IgD-negative memory B cell (primary cell): ENCODE measurements around the gene CRYBA1. TPM values are rescaled to one million over a fixed set of nuclear protein-coding genes. Genes with fewer than 3 reads are reported as not detected.
"Not testable (repeated sequence)": the region's sequence is repeated elsewhere in the genome, so short reads cannot be mapped to it uniquely, and the experiment has no call there.

Experiments
- H3K27ac Mint-ChIP-seq, 3 donors: one replicate each; pipeline ENCODE4 v1.8.0; 2020 to 2022; ENCODE audit warnings: mild to moderate bottlenecking in 3 of 3, mixed read lengths in 3 of 3, moderate library complexity in 1 of 3
- H3K27me3 Mint-ChIP-seq: one replicate; pipeline ENCODE4 v1.8.0; 2021; ENCODE audit warnings: mixed read lengths
- H3K36me3 Mint-ChIP-seq: one replicate; pipeline ENCODE4 v1.8.0; 2020; ENCODE audit warnings: mild to moderate bottlenecking, mixed read lengths
- H3K4me1 Mint-ChIP-seq, 3 donors: one replicate each; pipeline ENCODE4 v1.8.0; 2020 to 2022; ENCODE audit warnings: mixed read lengths in 3 of 3, mild to moderate bottlenecking in 1 of 3
- H3K4me3 Mint-ChIP-seq, 4 donors: one replicate each; pipeline ENCODE4 v1.8.0; 2020 to 2022; ENCODE audit warnings: mild to moderate bottlenecking in 4 of 4, mixed read lengths in 4 of 4, moderate library complexity in 3 of 4
- H3K9me3 Mint-ChIP-seq, 3 donors: one replicate each; pipeline ENCODE4 v1.8.0; 2020 to 2021; ENCODE audit warnings: mixed read lengths in 3 of 3, mild to moderate bottlenecking in 1 of 3
- polyA plus RNA-seq: library from polyadenylated mRNA; unstranded; fragments of 300-500 nt; fragmentation: Illumina TruSeq; gene quantifications from one replicate; pipeline ENCODE4 v1.2.3, GENCODE V29; 2021

Gene CRYBA1
- polyA plus RNA-seq, 1 donor from 2014 or later: not detected

DNA sequence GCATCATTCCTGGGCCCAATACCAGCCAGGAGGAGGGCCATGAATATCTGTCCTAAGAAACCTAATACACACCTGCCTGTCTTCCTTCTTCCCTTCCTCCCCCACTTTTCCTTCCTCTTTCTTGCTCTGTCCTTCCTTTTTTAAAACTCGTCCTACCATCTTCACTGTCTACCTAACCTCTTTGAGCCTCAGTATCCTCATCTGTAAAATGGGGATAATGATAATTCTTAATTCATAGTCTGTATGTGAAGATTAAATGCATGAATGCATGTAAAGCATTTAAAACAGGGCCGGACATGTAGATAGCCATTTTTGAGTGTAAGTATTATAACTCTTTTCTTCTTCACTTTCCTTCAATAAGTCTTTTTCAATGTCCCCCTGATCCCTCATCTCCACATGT, 560 bp downstream of the CRYBA1 start:
- H3K27me3 Mint-ChIP-seq: no peaks in the 10 kb centered on the region
- peaks cover 7 to 14% (median 9%) of the 10 kb centered on the region in 3 donors for H3K4me1 Mint-ChIP-seq
- no peaks in the 10 kb centered on the region for H3K36me3 Mint-ChIP-seq
- H3K4me3 Mint-ChIP-seq: no peak overlapping the region
- peak overlapping the region in 1 of 3 donors; percentile 65 for H3K27ac Mint-ChIP-seq
- no peaks in the 10 kb centered on the region for H3K9me3 Mint-ChIP-seq

DNA sequence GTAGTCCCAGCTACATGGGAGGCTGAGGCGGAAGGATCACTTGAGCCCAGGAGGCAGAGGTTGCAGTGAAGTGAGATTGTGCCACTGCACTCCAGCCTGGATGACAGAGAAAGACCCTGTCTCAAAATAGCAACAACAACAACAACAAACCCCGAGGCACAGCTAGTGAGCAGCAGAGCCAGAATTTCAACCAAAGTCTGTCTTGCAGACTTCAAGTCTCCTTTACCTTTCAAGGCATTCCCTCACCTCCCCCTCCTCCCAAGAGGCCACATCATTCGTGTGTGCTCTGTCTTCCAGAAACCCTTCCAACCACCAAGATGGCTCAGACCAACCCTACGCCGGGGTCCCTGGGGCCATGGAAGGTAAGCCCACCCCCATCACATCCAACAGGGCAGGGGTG, 2.2 kb downstream of the CRYBA1 start:
- no peaks in the 10 kb centered on the region for H3K27me3 Mint-ChIP-seq
- peaks cover 12 to 17% (median 13%) of the 10 kb centered on the region in 3 donors for H3K4me1 Mint-ChIP-seq
- no peaks in the 10 kb centered on the region for H3K36me3 Mint-ChIP-seq
- no peak overlapping the region for H3K27ac Mint-ChIP-seq
- H3K9me3 Mint-ChIP-seq: no peaks in the 10 kb centered on the region
- no peak overlapping the region for H3K4me3 Mint-ChIP-seq

- Mint-ChIP-seq H3K27ac (peak overlapping the region in 1 of 3 donors; percentile 6), H3K27me3 (no peaks in the 10 kb centered on the region), H3K36me3 (no peaks in the 10 kb centered on the region), H3K9me3 (no peaks in the 10 kb centered on the region), H3K4me1 (peaks cover 12 to 17% (median 13%) of the 10 kb centered on the region in 3 donors), H3K4me3 (no peak overlapping the region)
Observed at GRCh38 chr17:29250666-29251065, 4.0 kb downstream of the CRYBA1 start.

DNA sequence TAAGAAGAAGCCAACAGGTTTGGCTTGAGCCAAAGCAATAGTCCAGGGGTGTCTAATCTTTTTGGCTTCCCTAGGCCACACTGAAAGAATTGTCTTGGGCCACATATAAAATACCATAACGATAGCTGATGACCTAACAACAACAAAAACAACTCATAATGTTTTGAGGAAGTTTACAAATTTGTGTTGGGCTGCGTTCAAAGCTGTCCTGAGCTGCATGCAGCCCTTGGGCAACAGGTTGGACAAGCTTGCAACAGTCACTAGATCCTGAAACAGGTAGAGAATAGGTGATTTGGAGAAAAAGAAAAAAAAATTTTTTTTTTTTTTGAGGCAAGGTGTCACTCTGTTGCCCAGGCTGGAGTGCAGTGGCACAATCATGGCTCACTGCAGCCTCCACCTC, 4.5 kb downstream of the CRYBA1 start:
- no peaks in the 10 kb centered on the region for H3K36me3 Mint-ChIP-seq
- no peaks in the 10 kb centered on the region for H3K27me3 Mint-ChIP-seq
- H3K9me3 Mint-ChIP-seq: no peaks in the 10 kb centered on the region
- H3K4me1 Mint-ChIP-seq: peaks cover 13 to 21% (median 13%) of the 10 kb centered on the region in 3 donors
- H3K27ac Mint-ChIP-seq: peak overlapping the region in 1 of 3 donors; percentile 79
- H3K4me3 Mint-ChIP-seq: no peak overlapping the region

DNA sequence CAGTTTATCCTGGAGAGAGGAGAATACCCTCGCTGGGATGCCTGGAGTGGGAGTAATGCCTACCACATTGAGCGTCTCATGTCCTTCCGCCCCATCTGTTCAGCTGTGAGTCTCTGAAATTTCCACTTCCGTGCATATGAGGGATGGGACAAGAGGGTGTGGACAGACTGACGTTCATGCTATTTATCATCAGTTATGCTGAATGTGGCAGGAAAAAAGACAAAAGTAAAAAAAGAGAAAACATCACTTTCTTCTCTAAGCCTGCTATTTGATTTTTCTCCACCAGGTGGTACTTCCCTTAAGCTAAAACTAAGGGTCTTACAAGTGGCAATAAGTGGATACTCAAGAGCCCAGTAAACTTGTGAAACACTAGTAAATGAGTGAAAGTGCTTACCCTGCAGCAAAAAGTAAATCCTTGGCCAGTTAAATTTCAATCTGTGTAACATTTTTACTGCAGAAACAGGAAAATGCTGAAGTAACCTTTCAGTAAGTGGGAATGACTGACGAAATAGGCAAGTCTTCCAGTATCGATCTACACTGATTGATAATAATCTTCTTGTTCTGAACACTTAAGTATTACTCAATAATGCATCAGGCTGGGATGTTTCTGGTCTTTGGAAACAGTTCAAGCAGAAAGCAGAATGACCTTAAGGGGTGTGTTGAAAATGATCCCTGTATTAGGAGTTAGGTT, 5.6 kb downstream of the CRYBA1 start:
- H3K27ac Mint-ChIP-seq: peak overlapping the region in 2 of 3 donors; percentile 14 to 28
- H3K4me1 Mint-ChIP-seq: peaks cover 11 to 27% (median 13%) of the 10 kb centered on the region in 3 donors
- H3K4me3 Mint-ChIP-seq: no peak overlapping the region
- no peaks in the 10 kb centered on the region for H3K36me3 Mint-ChIP-seq
- H3K27me3 Mint-ChIP-seq: no peaks in the 10 kb centered on the region
- H3K9me3 Mint-ChIP-seq: no peaks in the 10 kb centered on the region

DNA sequence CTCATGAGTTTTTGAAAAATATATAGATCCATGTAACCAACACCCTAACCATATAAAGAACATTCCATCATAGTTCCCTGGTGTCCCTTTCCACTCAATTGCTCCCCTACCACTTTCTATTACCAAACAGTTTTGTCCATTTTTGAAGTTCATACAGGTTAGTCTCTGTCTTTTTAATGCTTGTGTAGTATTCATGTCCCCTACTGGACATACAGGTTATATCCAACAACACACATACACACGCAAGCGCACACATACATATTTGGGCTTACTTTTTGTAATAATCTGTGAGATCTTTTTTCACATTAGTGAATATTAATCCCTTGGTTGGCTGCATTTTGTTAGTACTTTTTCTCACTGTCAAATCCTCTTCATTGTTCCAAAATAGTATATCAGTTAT, 6.4 kb downstream of the CRYBA1 start:
- Mint-ChIP-seq H3K4me3 (no peak overlapping the region), H3K9me3 (no peaks in the 10 kb centered on the region), H3K27ac (no peak overlapping the region), H3K27me3 (no peaks in the 10 kb centered on the region), H3K4me1 (peaks cover 10 to 28% (median 11%) of the 10 kb centered on the region in 3 donors), H3K36me3 (no peaks in the 10 kb centered on the region)

DNA sequence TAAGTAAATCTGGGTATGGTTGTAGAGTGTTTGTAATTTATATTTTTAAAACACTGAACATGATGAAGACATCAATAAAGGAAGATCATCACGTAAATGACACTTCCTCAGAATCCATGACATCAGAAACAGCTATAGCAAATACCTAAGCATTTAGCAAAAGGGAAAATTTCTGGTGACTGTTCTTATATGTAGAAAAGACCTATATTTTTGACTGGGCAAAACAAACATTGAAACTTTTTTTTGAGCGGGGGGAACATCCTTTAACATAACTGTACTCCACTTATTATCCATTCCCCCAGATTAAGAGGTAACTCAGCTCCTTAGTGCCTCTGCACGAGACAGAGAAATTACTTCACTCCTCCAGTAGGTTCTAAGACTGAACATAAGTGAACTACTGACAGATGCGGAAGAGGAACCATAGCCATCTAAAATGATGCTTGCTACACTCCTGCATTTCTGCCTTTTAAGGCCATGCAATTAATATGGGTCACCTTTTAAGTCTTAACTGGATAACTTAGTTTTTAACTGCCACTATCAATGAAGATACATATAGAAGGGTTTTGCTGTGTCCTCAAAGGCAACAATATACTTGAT, 9.4 kb downstream of the CRYBA1 start:
- peaks cover 10 to 27% (median 10%) of the 10 kb centered on the region in 3 donors for H3K4me1 Mint-ChIP-seq
- H3K27me3 Mint-ChIP-seq: no peaks in the 10 kb centered on the region
- no peaks in the 10 kb centered on the region for H3K36me3 Mint-ChIP-seq
- H3K27ac Mint-ChIP-seq: no peak overlapping the region
- H3K4me3 Mint-ChIP-seq: no peak overlapping the region
- H3K9me3 Mint-ChIP-seq: no peaks in the 10 kb centered on the region

DNA sequence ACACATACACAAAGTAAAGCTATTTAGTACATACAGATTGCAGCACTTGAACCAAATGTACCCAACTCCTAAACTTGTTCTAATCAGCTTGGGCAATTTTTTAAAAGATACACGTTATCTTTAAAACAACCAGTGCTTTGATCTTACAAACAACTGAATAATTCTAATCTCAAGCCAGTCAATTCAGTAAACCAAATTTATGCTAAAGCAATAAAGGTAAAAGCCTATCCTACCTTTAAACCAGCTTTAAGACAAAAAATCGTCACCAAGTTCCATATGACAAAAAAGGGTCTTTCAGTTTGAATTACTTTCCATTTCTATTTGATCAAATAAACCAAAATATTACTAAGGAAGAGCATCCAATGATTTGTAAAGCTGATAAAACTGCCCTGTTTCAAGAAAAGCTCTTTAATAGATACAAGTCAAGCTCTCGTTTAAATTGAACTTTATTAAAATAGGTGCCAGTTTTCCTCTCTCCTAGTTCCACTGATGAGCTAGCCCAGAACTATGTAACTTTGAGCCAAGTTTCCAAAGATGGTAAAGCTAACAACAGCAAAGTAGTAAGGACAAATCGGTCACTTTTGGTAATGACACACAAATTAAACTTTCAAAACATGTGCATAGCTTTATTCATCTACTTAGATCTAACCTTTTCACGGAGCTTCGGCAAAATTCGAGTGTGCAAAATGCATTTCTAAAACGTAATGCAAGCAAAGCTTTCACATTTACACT, 10.2 kb downstream of the CRYBA1 start:
- no peaks in the 10 kb centered on the region for H3K27me3 Mint-ChIP-seq
- H3K4me3 Mint-ChIP-seq: no peak overlapping the region
- H3K9me3 Mint-ChIP-seq: no peaks in the 10 kb centered on the region
- no peaks in the 10 kb centered on the region for H3K36me3 Mint-ChIP-seq
- peaks cover 5 to 27% (median 8%) of the 10 kb centered on the region in 3 donors for H3K4me1 Mint-ChIP-seq
- peak overlapping the region in 1 of 3 donors; percentile 36 for H3K27ac Mint-ChIP-seq

- H3K4me3 Mint-ChIP-seq: no peak overlapping the region
- no peak overlapping the region for H3K27ac Mint-ChIP-seq
- no peaks in the 10 kb centered on the region for H3K27me3 Mint-ChIP-seq
- H3K4me1 Mint-ChIP-seq: peaks cover 1 to 19% (median 5%) of the 10 kb centered on the region in 3 donors
- no peaks in the 10 kb centered on the region for H3K36me3 Mint-ChIP-seq
- H3K9me3 Mint-ChIP-seq: no peaks in the 10 kb centered on the region
Observed at GRCh38 chr17:29257756-29258155, 11.1 kb downstream of the CRYBA1 start.

- Mint-ChIP-seq H3K9me3 (no peaks in the 10 kb centered on the region), H3K27me3 (no peaks in the 10 kb centered on the region), H3K4me3 (no peak overlapping the region), H3K4me1 (peaks cover 0 to 2% (median 0%) of the 10 kb centered on the region in 3 donors), H3K36me3 (no peaks in the 10 kb centered on the region), H3K27ac (no peak overlapping the region)
Observed at GRCh38 chr17:29263916-29264315, 17.3 kb downstream of the CRYBA1 start.

DNA sequence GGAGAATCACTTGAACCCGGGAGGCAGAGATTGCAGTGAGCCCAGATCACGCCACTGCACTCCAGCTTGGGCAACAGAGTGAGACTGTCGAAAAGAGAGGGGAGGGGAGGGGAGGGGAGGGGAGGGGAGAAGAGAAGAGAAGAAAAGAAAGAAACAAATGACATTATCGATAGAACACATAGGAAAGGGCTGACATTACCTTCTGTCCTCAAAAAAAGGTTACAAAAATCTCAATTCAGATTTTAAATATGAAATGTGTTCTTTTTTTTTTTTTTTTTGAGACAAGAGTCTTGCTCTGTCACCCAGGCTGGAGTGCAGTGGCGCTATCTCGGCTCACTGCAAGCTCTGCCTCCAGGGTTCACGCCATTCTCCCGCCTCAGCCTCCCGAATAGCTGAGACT, 25.3 kb downstream of the CRYBA1 start:
- H3K4me1 Mint-ChIP-seq: peaks cover 21 to 24% (median 23%) of the 10 kb centered on the region in 3 donors
- H3K27ac Mint-ChIP-seq, H3K36me3 Mint-ChIP-seq, H3K27me3 Mint-ChIP-seq, H3K9me3 Mint-ChIP-seq: not testable (repeated sequence)
- H3K4me3 Mint-ChIP-seq: peak overlapping the region in 1 of 4 donors; percentile 39

DNA sequence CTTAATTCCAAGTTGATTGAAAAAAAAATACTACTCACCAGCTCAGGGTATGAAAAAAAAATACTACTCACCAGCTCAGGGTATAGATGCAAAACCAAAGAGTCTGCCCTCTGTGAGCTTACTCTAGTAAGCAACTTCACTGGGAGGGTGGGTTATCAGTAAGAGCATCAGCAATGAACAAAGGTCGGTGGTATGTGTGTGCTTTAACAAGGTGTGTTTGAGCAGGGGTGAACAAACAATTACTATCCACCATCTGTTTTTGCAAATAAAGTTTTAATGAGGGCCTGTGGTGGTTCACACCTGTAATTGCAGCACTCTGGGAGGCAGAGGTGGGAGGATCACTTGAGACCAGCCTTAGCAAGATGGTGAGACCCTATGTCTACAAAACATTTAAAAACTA, 27.3 kb downstream of the CRYBA1 start:
- Mint-ChIP-seq H3K4me1 (peaks cover 27 to 37% (median 32%) of the 10 kb centered on the region in 3 donors), H3K36me3 (peaks cover 14% of the 10 kb centered on the region), H3K4me3 (no peak overlapping the region), H3K27me3 (no peaks in the 10 kb centered on the region), H3K27ac (peak overlapping the region in 2 of 3 donors; percentile 1 to 46), H3K9me3 (peaks cover 0 to 4% (median 2%) of the 10 kb centered on the region in 3 donors)

DNA sequence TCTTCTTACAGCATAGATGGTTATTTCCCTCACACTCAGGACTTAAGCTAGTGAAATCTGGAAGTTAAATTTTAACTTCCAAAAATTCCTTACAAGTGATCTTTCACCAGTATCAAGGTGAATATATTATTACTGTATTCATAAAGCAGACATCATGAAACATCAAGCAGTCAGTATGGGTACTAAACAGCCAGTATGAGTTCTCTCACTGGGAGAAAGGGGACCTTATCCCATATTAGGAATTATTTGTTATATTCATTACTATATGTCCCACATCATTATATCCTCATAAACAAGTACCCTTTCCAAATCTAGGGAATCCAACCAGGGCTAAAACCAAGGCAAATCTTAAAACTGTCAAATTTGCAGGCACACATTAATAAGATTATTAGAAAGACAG, 32.0 kb downstream of the CRYBA1 start:
- Mint-ChIP-seq H3K27me3 (no peaks in the 10 kb centered on the region), H3K4me3 (peak overlapping the region in 1 of 4 donors; percentile 57), H3K4me1 (peaks cover 39 to 47% (median 41%) of the 10 kb centered on the region in 3 donors), H3K36me3 (peaks cover 19% of the 10 kb centered on the region), H3K9me3 (peaks cover 0 to 9% (median 2%) of the 10 kb centered on the region in 3 donors), H3K27ac (no peak overlapping the region)

DNA sequence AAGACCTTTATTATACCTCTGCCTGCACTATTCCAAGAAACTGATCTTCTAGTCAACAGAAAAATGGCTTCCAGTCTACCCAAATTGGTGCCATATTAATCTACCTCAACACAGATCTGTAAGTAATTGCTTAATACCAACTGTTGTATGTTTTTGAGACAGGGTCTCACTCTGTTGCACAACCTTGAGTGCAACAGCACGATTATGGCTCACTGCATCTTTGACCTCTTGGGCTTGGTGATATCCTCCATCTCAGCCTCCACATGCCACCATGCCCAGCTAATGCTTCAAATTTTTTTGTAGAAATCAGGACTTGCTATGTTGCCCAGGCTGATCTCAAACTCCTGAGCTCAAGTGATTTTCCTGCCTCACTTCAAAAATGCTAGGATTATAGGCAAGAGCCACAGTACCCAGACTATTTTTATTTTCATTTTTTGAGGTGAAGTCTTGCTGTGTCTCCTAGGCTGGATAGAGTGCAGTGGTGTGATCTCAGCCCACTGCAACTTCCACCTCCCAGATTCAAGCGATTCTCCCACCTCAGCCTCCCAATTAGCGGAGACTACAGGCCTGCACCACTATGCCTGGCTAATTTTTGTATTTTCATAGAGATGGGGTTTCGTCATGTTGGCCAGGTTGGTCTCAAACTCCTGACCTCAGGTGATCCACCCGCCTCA, 32.9 kb downstream of the CRYBA1 start:
- H3K27ac Mint-ChIP-seq: no peak overlapping the region

GRCh38 chr17:29283496-29283895, 36.8 kb downstream of the CRYBA1 start:
- H3K27ac Mint-ChIP-seq: peak overlapping the region in 2 of 3 donors; percentile 12 to 60
- H3K36me3 Mint-ChIP-seq: peaks cover 14% of the 10 kb centered on the region
- H3K4me1 Mint-ChIP-seq: peaks cover 22 to 45% (median 40%) of the 10 kb centered on the region in 3 donors
- H3K27me3 Mint-ChIP-seq: no peaks in the 10 kb centered on the region
- peak overlapping the region; percentile 1 to 74 (median 22) for H3K4me3 Mint-ChIP-seq
- H3K9me3 Mint-ChIP-seq: peaks cover 0 to 8% (median 0%) of the 10 kb centered on the region in 3 donors

More for the DNA sequence above, 32.9 kb downstream of the CRYBA1 start:
- peaks cover 39 to 48% (median 41%) of the 10 kb centered on the region in 3 donors for H3K4me1 Mint-ChIP-seq
- H3K36me3 Mint-ChIP-seq: peaks cover 19% of the 10 kb centered on the region
- H3K4me3 Mint-ChIP-seq: peak overlapping the region in 2 of 4 donors; percentile 60 to 74
- no peaks in the 10 kb centered on the region for H3K27me3 Mint-ChIP-seq
- H3K9me3 Mint-ChIP-seq: peaks cover 0 to 9% (median 2%) of the 10 kb centered on the region in 3 donors
